GM12878 (cell line): ENCODE results near the gene CNIH2. TPM values are rescaled to one million over a fixed set of nuclear protein-coding genes. Genes with fewer than 3 reads are reported as not detected.

Experiments used
- ATF7 ChIP-seq: fragments of 450-650 bp; IDR thresholded peaks from 2 replicates; pipeline ENCODE4 v1.6.1; 2016; ENCODE audit warnings: low read depth, mild to moderate bottlenecking
- BACH1 ChIP-seq: fragments of 450-650 bp; IDR thresholded peaks from 2 replicates; pipeline ENCODE4 v1.6.1; 2017; ENCODE audit warnings: mild to moderate bottlenecking, borderline replicate concordance
- BRCA1 ChIP-seq: IDR thresholded peaks from 2 replicates; pipeline ENCODE4 v1.6.1; 2011; ENCODE audit warnings: low read depth, low read length, improper control_type of control experiment
- CHD1 ChIP-seq: IDR thresholded peaks from 2 replicates; pipeline ENCODE4 v1.6.1; 2012; ENCODE audit warnings: low read depth, low read length, improper control_type of control experiment
- IKZF1 ChIP-seq: fragments of 450-650 bp; conservative IDR thresholded peaks from 2 replicates; pipeline ENCODE4 v1.6.1; 2017; ENCODE audit warnings: antibody characterized with exemption, mild to moderate bottlenecking
- IRF4 ChIP-seq: IDR thresholded peaks from 2 replicates; pipeline ENCODE4 v1.6.1; 2011; ENCODE audit warnings: low read depth, low read length
- KAT2A ChIP-seq: conservative IDR thresholded peaks from 2 replicates; pipeline ENCODE4 v1.6.1; 2011; ENCODE audit warnings: low read depth, low read length; ENCODE audit not compliant: control insufficient read depth
- KDM1A ChIP-seq: fragments of 200-600 bp; sonication (generic); IDR thresholded peaks from 2 replicates; pipeline ENCODE4 v1.6.1; 2016; ENCODE audit warnings: borderline replicate concordance
- MTA3 ChIP-seq: IDR thresholded peaks from 2 replicates; pipeline ENCODE4 v1.6.1; 2012; ENCODE audit warnings: low read length, inconsistent platforms, borderline replicate concordance
- NR2F1 ChIP-seq: fragments of 450-650 bp; conservative IDR thresholded peaks from 2 replicates; pipeline ENCODE4 v1.6.1; 2017; ENCODE audit warnings: mild to moderate bottlenecking
- PAX8 ChIP-seq: fragments of 450-650 bp; IDR thresholded peaks from 2 replicates; pipeline ENCODE4 v1.6.1; 2017; ENCODE audit warnings: mild to moderate bottlenecking, moderate library complexity
- SMAD1 ChIP-seq: fragments of 450-650 bp; IDR thresholded peaks from 2 replicates; pipeline ENCODE4 v1.6.1; 2018; ENCODE audit warnings: mild to moderate bottlenecking, low read depth; ENCODE audit not compliant: partially characterized antibody
- ZBED1 ChIP-seq: IDR thresholded peaks from 2 replicates; pipeline ENCODE4 v1.6.1; 2016; ENCODE audit warnings: borderline replicate concordance
- polyA plus RNA-seq, 11 experiments: library from polyadenylated mRNA; depleted of rRNA in 4 of 11; unstranded in 6 of 11; stranded (reverse) in 5 of 11; fragments of >200 nt; fragmentation: Nextera tagmentation in 4 of 11; fragmentation: Illumina TruSeq in 1 of 11; extraction: Ambion mirVana in 4 of 11; extraction: Trizol in 1 of 11; gene quantifications; 1 replicate in 1 of 11; 2 replicates in 10 of 11; pipeline versions ENCODE4 v1.2.1 to v1.2.3, GENCODE V29; 2011 to 2016; ENCODE audit warnings: inconsistent platforms in 2 of 11, missing spikeins in 2 of 11, low read depth in 1 of 11
- total RNA-seq, 4 experiments: library from RNA; depleted of rRNA in 3 of 4; stranded (reverse); fragments of >200 nt in 3 of 4; fragmentation: Illumina TruSeq in 1 of 4; extraction: Trizol in 1 of 4; gene quantifications; 2 replicates each; pipeline versions ENCODE4 v1.2.1 to v1.2.3, GENCODE V29; 2013 to 2021
- TF ChIP-seq, protein P1 (sequence below): IDR thresholded peaks from 2 replicates; pipeline ENCODE4 v1.6.1; 2011; ENCODE audit warnings: borderline replicate concordance, low read depth, mild to moderate bottlenecking, moderate library complexity, low read length; ENCODE audit not compliant: insufficient read depth, poor library complexity, severe bottlenecking

Gene CNIH2
- total and polyA plus RNA-seq, 10 of the 15 experiments (the other 5 are each of a cell fraction or from before 2014, with no cell fraction given): 0.07 to 1.3 (median 0.68) TPM; not detected in 2

DNA sequence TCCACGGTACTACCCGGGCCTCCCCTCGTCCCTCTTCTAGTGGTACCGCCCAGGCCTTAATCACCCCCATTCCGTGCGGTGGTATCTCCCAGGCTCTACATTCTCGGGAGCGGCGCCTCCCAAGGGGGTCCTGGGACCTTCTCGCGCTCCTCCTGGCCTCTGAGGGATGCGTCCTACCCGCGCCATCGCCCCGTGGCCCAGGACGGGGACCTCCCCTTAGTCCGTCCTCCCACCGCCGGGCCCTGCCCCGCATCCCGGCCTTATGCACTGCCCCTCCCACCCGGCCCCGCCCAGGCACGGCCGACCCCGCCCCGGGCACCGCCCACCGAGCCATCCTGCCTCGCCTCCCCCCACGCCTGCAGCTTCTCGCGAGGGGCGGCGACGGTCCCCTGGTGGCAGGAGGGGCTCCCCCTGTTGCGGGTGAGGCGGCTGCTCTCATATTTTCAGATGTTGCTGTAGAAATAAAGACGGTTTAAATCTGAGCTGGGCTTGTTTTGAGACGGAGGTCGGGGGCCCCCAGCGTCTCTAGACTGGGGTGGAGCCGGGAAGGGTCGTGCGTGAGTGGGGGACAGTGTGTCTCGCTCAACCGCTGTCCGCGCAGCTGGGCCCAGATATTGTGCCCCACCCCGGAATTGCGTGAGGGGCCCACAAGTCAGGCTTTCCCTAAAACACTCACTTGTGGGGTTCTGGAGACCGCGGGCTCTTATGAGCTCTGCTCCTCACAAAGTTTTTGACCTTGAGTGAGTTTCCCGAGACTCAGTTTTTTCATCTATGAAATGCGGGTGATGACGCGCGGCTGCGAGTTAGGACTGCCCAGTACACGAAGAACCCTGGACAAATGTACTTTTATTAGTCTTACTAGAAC lies 10.4 kb upstream of the CNIH2 start (continued):
- TF ChIP-seq KDM1A: no peak
- no peak for TF ChIP-seq BACH1
- peak; percentile 16 for TF ChIP-seq SMAD1
- TF ChIP-seq PAX8: no peak
- TF ChIP-seq KAT2A: no peak
- TF ChIP-seq IRF4: no peak
- TF ChIP-seq BRCA1: peak; percentile 74
- no peak for TF ChIP-seq MTA3
- no peak for TF ChIP-seq NR2F1
- TF ChIP-seq, protein P1, sequence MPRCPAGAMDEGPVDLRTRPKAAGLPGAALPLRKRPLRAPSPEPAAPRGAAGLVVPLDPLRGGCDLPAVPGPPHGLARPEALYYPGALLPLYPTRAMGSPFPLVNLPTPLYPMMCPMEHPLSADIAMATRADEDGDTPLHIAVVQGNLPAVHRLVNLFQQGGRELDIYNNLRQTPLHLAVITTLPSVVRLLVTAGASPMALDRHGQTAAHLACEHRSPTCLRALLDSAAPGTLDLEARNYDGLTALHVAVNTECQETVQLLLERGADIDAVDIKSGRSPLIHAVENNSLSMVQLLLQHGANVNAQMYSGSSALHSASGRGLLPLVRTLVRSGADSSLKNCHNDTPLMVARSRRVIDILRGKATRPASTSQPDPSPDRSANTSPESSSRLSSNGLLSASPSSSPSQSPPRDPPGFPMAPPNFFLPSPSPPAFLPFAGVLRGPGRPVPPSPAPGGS: peak; percentile 27
- TF ChIP-seq IKZF1: no peak
- no peak for TF ChIP-seq ZBED1
- TF ChIP-seq ATF7: peak; percentile 93
- TF ChIP-seq CHD1: peak; percentile 95
- TF ChIP-seq, all 136 proteins: peak for 36
